ENCODE data around the gene OR4D11.
"Not testable (repeated sequence)": the region's sequence is repeated elsewhere in the genome, so short reads cannot be mapped to it uniquely, and the experiment has no call there.

OR4D11 gene

DNA sequence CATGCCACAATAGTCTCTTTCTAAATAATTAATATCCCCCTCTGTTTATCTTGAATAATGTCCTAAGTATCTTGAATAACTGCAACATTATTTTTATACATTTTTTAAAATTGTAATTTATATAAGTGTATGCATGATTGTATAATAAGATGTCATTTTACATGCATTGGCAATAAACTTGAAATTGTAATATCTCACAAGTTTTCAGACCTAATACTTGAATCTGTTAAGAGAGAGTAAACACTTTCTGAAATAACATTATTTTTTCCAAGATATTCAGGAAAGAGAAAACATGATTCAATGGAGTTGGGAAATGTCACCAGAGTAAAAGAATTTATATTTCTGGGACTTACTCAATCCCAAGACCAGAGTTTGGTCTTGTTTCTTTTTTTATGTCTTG, at the start of gene OR4D11:
TSS of gene OR4D11 (plus strand) at position 301 of the 400 bp plus-strand sequence. CDS start at position 301, 0 bp downstream.
- DNase-seq: no peak

DNA sequence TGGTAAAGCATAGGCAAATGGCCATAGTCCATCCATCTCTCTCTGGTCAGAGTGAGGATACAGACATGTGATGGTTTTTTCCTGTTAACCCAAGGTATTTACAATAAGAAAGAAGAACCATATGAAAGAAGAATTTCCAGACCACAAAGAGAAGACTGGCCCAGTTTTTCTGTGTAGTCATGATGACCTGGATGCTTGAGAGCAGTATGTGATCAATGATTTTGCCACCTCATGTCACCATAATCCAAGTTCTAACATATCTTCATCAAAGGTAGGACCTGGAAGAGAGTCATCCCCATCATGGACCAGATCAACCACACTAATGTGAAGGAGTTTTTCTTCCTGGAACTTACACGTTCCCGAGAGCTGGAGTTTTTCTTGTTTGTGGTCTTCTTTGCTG, 46.7 kb upstream of the OR4D11 start, which contains the start of gene OR4D6:
TSS of gene OR4D6 (plus strand) at position 301 of the 400 bp plus-strand sequence. CDS start at position 301, 0 bp downstream.
- DNase-seq: no peak

DNA sequence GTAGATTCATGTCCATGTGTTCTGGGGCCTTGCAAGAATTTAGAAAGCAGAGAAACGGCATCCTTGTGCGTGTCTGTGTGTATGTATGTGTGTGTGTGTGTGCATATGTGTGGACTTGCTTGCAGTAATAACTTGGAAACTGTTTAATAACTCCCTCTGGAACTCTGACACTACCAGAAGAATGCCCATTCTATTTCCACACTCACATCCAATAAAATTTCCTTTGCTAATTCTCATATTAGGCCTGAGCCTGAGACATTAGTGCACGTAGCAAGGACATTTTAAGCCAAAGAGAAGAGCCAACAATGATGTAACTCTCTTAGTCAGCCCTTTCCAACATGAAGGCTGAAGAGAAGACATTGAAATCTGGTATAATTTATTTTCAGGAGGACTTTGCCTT, 43.5 kb upstream of the OR4D11 start:
- DNase-seq: no peak

DNA sequence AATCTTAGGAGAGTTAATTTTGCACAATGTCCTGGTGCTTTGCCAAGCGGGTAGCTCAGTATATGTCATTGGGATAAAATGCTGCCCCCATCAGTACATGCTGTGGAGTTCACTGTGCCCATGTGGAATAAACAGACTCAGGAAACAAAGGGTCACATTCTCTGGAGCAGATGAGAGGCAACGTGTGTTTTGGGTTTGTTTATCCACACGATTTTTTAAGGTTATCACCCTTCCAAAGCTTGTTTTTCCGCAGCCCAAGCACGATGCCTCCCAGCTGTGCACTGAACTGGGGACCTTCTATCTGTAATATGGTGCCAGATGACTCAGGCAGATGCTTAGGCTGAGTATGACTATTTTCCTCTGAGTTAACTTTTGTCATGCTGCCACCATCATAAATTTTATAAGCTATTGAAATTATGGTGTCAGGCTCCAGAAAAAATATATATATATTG, 40.2 kb upstream of the OR4D11 start:
- DNase-seq: no peak

DNA sequence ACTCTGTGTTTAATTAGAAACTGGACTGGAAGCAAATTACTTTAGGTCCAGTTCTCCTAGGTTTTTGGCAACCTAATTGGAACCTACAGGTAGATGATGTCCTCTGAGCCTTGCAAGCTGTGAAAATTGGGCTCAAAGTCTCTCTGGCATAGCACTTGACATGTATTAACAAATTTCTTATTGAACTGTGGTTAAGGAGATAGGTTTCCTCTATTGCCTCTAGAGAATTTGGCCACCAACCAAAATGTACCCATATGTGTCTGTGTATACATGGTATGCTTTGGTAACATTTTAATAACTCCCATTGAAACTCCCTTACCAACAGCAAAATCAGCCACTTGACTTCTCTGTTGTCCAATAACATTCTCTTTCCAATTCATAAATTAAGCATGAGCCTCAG, 30.4 kb upstream of the OR4D11 start, which contains the start of gene OR4D10:
TSS of gene OR4D10 (plus strand) at position 301 of the 400 bp plus-strand sequence. CDS start 4,115 bp downstream, outside the sequence.
- DNase-seq: no peak

DNA sequence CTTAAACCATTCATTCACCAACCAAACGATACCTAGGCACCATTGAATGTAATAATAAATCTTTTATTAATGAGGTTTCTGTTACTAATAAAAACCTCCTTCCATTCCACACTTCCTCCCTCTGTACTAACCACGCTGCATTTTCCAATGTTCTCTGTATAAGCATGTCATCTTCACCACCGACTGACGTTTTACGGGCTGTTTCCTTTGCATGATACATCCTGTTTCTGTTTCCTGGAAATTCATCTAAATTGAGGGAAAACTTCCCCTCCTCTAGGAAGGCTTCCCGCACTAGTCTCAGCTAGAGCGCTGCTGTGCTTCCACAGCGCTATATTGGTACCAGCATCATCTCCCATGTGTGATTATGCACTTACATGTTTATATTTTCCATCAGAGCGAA, 28.2 kb upstream of the OR4D11 start:
- no peak for DNase-seq

DNA sequence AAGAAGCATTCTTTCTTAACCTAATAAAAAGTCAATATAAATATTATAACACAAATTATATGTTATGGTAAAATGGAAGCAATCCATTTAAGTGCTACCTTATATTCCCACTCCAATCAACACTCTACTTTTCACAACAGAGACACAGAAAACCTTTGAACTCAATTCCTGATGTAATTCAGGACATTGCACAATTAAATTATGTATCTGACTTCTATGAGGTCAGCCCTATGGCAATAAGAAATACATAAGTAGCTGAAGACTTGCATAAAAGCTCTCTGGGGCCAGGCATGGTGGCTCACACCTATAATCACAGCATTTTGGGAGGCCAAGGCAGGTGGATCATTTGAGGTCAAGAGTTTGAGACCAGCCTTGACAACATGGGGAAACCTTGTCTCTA, 23.5 kb upstream of the OR4D11 start:
- DNase-seq: no peak

DNA sequence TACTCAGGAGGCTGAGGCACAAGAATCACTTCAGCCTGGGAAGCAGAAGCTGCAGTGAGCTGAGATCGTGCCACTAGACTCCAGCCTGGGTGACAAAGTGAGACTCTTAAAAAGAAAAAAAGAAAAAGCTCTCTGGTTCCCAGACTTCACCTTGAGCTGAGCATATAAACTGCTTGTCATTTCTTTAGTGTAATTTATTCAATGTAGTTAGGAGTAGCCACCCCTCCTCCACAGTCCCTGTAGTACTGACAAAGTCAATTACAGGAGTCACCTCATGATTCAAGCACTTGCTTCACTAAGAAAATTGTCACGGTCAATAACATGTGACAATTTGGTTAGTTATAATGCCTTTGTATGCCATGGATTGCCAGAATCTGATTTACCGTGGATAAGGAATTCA, 23.0 kb upstream of the OR4D11 start:
- DNase-seq: no peak

DNA sequence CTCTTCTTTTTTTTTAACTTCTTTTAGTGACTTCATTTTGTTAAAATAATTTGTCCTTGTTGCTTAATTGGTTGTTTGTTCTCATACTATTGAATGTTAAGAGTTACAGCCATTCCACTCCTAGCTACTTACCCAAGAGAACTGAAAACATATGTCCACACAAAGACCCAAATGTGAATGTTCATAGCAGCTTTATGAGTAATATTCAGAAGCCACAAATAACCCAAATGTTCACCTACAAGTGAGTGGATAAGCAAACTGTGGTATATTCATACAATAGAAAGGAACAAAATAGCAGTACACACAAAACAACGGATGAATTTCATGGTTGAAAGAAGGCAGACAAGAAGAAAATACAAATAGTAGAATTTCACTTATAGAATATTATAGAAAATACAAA, 1.4 kb upstream of the OR4D11 start:
- DNase-seq: no peak

DNA sequence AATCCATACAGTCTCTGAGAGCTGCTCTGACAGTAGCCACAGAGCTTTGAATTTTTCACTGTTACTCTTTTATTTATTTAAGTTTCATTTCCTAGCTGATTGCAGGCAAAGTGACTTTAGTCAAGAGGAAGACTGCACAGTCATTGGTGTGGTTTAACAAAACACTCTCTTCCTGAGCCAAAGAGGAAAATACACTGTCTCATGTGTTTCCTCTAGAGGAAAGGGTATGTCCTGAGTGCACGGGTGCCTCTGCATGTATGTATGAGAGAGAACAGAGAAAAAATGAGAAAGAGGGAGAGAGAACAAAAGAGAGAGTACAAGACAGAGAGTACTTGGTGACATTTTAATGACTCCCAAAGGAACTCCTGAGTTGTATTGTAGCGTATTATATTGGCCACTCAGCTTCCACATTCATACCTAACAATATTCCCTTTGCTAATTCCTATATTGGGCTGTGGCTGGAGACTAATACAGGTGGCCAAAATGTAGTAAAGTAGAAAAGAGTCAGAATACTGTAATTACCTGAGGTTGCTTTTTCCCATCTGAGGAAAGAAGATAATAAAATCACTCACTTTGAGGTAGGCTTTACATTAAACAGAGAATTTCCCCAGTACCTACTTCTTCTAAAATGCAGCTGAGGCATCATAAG, 7.7 kb downstream of the OR4D11 start, which contains the start of gene OR4D9:
TSS of gene OR4D9 (plus strand) at position 599 of the 649 bp plus-strand sequence. CDS start 3,374 bp downstream, outside the sequence.
- DNase-seq: no peak

DNA sequence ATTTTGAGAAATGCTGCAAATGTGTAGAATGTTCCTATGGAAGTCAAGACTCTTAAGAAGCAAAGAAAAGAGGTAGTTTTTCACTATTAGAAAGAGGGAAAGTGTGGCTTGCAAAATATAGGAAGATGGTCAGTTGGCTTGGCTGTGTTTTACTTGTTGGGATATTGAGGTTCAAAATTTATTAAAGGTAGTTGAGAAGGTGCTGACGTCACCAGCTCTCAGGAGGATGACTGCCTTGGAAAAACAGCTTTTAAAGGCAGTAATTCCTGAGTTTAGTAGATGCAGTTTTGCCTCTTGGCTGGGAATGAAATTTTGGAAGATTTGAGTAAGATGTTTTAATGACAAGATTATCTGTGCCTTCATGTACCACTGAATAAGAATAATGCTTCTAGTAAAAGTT, 8.3 kb downstream of the OR4D11 start:
- no peak for DNase-seq

DNA sequence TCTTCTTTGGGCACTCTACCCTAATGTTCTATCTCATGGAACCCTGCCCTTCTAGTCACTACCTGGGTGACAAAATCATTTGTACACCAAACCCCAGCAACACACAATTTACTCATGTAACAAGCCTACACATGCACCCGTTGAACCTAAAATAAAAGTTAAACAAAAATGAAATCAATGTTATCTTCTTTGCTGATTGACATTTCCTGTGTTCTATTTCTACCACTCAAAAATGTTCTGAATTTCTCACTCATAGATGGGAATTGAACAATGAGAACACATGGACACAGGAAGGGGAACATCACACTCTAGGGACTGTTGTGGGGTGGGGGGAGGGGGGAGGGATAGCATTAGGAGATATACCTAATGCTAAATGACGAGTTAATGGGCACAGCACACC, 16.8 kb downstream of the OR4D11 start:
- not testable (repeated sequence) for DNase-seq

DNA sequence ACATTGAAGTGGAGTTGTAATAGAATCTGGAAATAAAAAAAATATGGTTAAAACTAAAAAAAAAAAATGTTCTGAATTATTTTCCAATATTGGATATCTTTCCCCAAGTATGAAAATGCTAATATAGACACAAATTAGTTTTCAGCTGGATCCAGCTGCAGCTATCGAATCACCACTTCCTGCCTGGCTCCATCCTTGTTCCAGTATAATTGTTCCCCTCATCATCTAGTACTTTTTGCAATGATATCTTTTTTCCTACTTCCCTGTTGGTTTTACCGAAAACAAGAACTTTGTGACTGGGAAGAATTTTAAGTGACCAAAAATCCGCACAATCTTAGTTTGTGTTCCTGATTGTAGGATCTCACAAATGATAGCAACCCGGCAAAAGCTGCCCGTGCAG, 17.4 kb downstream of the OR4D11 start:
- DNase-seq: no peak

DNA sequence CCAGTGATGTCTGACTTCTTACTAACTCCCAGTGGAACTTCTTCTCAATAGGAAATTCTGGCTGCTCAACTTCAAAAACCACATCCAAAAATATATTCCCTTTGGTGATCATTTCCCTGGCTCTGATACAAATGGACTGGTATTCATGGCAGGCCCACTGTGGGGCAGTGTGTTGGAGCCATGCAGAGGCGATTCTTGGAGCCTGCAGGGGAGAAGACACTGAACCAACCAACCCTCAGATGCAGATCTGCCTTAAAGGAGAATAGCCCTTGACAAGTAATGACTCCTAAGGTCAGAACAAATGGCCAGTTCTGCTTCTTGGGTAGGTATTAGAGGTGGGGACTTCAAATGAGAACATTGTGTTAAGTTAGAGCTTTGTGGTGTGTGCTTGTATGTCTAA, 20.2 kb downstream of the OR4D11 start:
- no peak for DNase-seq

DNA sequence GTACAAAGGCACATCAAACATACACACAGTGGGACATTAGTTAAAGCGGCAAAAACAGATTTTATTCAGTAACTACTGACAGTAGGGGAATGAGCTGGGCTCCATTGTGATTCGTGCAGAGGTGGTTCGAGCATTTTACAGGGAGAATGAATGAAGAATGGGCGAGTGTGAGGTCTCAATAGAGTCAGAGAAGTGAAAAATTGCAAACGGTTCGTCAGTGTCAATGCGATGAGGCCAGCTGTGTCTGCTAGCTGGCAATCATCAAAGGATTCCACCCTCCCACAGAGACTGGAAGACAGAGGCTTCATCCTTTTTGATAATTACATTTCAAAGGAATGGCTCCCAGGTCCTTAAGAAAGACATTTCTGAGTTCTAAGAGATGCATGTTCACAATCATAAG, 25.3 kb downstream of the OR4D11 start:
- DNase-seq: no peak

DNA sequence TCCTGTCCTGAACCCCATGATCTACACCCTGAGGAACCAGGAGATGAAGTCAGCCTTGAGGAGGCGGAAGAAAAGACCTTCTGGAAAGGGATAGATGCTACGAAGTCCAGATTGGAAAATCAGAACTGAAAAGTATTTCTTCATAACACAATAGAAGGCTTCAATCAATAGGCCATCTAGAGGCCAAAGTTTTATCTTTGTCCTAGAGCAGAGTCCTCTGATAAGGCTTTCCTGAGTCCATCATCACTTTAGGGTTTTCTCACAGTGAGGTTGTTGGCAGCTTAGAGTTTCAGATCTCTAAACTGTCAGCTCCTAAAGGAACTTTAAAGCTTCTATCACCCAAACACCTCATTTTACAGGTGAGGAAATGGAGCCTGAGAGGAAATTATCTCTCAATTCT, 29.2 kb downstream of the OR4D11 start:
- no peak for DNase-seq

DNA sequence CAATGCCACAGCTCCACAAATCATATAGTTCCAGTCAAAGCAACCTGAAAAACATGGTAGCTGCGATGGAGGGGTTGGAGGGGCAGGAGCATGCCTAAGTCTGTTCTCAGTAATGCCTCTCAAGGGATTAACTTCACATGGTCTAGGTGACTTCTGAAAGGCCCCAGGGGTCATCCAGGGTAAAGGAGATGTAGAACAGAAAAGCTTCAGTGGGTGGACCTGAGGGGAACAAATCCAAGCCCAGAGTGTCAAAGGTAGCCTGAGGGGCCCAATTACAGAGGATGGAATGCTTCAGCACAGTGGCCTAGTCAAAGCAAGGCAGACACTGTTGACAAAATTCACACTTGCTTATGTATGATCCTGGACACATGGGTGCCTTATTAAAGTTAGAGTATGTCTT, 31.3 kb downstream of the OR4D11 start:
- DNase-seq: no peak

DNA sequence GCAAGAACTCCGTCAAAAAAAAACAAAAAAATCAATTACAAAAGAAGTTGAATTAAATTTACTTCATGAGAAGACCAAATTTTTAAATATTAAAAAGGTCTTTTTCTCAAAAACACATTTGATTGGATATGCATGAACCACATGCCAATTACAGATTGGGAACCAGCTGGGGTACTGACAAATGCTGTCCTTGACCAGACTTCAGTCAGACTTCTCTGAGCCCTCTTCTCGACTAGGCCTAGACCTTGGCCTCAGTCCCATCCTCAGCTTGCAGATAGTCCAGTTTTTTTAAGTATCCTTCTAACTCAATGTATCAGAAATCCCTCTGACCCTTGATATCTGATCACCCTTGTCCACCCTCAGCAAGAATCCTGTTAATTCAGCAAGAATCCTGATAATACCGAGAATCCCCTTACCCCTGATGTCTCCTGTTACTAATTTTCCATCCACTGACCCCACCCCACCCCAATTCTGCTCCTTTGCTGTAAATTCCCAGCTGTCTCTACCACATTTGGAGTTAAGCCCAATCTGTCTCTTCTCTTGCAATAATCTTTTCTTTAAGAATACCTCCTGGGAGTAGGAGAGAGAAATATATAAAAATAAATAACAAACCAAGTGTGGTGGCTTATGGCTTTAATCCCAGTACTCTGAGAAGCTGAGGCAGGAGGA, 38.9 kb downstream of the OR4D11 start:
- DNase-seq: no peak

DNA sequence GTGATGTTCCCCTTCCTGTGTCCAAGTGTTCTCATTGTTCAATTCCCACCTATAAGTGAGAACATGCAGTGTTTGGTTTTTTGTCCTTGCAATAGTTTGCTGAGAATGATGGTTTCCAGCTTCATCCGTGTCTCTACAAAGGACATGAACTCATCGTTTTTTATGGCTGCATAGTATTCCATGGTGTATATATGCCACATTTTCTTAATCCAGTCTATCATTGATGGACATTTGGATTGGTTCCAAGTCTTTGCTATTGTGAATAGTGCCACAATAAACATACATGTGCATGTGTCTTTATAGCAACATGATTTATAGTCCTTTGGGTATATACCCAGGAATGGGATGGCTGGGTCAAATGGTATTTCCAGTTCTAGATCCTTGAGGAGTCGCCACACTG, 40.3 kb downstream of the OR4D11 start:
- not testable (repeated sequence) for DNase-seq

DNA sequence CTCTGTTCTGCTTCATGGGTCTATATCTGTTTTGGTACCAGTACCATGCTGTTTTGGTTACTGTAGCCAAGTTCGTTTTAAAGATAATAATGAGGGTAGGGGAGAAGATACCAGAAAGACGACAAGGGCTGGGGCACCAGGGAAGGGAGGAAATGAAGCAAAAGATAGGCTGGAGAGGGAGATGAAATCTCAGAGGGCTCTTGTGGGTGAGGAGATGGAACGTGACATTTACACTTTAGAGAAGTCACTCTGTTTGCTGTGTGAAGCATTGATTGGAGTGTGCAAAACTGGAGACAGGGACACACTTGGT, 41.4 kb downstream of the OR4D11 start:
- DNase-seq: no peak

DNA sequence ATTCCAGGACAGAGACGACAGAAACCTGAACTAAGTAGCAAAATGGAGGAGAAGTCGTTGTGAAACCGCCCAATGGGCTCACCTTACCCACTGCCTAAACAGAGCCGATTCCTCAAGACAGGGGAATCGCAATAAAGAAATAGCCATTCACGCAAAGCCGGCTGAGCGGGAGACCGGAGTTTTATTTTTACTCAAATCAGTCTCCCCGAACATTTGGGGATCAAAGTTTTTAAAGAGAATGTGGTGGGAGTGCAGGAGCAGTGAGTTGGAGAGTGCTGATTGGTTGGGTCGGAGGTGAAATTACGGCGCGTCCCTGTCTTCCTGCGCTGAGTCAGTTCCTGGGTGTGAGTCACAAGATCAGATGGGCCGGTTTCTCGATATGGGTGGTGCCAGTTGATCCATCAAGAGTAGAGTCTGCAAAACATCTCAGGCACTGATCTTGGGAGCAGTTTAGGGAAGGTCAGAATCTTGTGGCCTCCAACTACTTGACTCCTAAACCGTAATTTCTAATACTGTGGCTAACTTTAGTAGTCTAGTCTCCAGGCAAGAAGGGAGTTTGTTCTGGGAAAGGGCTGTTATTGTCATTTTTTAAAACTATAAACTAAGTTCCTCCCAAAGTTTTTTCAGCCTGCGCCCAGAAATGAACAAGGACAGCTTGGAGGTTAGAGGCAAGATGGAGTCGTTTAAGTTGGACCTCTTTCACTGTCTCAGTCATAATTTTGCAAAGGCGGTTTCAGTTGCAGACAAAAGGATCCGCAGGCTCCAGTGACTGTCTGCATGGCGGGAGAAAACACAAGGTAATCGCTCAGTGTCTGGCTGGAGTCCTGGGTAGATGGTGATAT, 42.0 kb downstream of the OR4D11 start:
- DNase-seq: no peak

DNA sequence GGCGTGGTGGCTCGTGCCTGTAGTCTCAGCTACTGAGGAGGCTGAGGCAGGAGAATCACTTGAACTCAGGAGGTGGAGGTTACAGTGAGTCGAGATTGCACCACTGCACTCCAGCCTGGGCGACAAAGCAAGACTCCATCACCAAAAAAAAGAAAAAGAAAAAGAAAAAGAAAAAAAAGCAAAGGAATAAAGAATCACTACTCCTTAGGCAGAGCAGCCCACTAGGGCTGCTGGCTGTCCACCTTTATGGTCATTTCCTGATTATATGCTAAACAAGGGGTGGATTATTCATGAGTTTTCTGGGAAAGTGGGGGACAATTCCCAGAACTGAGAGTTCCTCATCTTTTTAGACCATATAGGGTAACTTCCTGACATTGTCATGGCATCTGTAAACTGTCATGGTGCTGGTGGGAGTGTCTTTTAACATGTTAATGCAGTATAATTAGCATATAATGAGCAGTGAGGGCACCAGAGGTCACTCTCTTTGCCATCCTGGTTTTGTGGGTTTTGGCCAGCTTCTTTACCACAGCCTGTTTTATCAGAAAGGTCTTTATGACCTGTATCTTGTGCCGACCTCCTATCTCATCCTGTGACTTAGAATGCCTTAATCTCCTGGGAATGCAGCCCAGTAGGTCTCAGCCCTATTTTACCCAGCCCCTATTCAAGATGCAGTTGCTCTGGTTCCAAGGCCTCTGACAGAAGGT, 44.4 kb downstream of the OR4D11 start:
- not testable (repeated sequence) for DNase-seq

DNA sequence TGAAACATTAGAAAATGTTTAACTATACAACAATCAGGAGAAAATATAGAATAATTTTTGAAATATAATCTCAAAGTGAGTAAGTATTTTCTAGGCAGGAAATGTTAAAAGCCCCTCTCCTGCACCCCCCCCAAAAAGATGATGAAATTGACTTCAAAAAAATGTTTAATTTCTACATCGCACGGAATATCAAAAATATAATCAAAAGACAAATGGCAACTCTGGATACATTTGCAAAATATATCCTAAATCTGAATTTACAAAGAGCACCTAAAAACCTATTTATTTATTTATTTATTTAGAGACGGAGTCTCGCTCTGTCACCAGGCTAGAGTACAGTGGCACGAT, 44.9 kb downstream of the OR4D11 start:
- DNase-seq: no peak
